Astrocyte of the spinal cord (primary cell): ENCODE data around the gene CMSS1.

Source experiments
- DNase-seq: peaks from one replicate; pipeline ENCODE4 v3.0.0; 2011; ENCODE audit warnings: low read depth, low spot score
- H3K4me3 ChIP-seq: 2 replicates; pipeline ENCODE4 v1.5.1; 2011; ENCODE audit warnings: low read depth, mild to moderate bottlenecking, low read length, moderate library complexity
- CTCF ChIP-seq: IDR thresholded peaks from 2 replicates; pipeline ENCODE4 v1.5.1; 2012; ENCODE audit warnings: low read depth, mild to moderate bottlenecking, low read length, inconsistent platforms
- in situ Hi-C: cut with HindIII; loops from 2 replicates; pipeline ENCODE4 v1.10.0; 2017; ENCODE audit warnings: low sequenced_read_pairs

Gene CMSS1

GRCh38 chr3:100159331-100160153 is 341.9 kb downstream of the CMSS1 start:
- no peak overlapping the region for H3K4me3 ChIP-seq
- DNase-seq: peak; percentile 63
- in situ Hi-C loops: no loop called here
- TF ChIP-seq CTCF: no peak

- H3K4me3 ChIP-seq: no peak overlapping the region
- in situ Hi-C loops: no loop called here
- no peak for TF ChIP-seq CTCF
- DNase-seq: no peak
These were observed 342.9 kb downstream of the CMSS1 start for GRCh38 chr3:100160521-100160920.

- in situ Hi-C loops: no loop called here
- no peak for TF ChIP-seq CTCF
- no peak overlapping the region for H3K4me3 ChIP-seq
- DNase-seq: no peak
These were observed 346.1 kb downstream of the CMSS1 start for GRCh38 chr3:100163787-100164186.

- no peak overlapping the region for H3K4me3 ChIP-seq
- in situ Hi-C loops: no loop called here
- TF ChIP-seq CTCF: no peak
- DNase-seq: no peak
These were observed 347.1 kb downstream of the CMSS1 start for GRCh38 chr3:100164743-100165142.

- no peak overlapping the region for H3K4me3 ChIP-seq
- TF ChIP-seq CTCF: no peak
- no peak for DNase-seq
- in situ Hi-C loops: no loop called here
These were observed 348.4 kb downstream of the CMSS1 start for GRCh38 chr3:100165926-100166550.

GRCh38 chr3:100169201-100169920 is 351.7 kb downstream of the CMSS1 start:
- no peak overlapping the region for H3K4me3 ChIP-seq
- no peak for DNase-seq
- TF ChIP-seq CTCF: no peak
- in situ Hi-C loops: no loop called here
